Sigmoid colon (tissue), 7 donors: ENCODE data around the gene VAMP1. TPM values are rescaled to one million over a fixed set of nuclear protein-coding genes. Genes with fewer than 3 reads are reported as not detected.
A peak's percentile ranks its signal among the peaks of the same experiment; 100 is the strongest.
"Not testable (repeated sequence)": the region's sequence is repeated elsewhere in the genome, so short reads cannot be mapped to it uniquely, and the experiment has no call there.

ENCODE experiments used
- DNase-seq: peaks from one replicate; pipeline ENCODE4 v3.0.0-alpha.2; 2019
- H3K27ac ChIP-seq, 4 donors: fragments of 200-600 bp; sonication (generic); one replicate each; pipeline ENCODE4 v1.5.1; 2016 to 2019; ENCODE audit warnings: mild to moderate bottlenecking in 1 of 4
- H3K27me3 ChIP-seq, 3 donors: fragments of 200-600 bp; sonication (generic); one replicate each; pipeline ENCODE4 v1.5.1; 2019; ENCODE audit warnings: mild to moderate bottlenecking in 1 of 3
- H3K36me3 ChIP-seq, 4 donors: fragments of 200-600 bp; sonication (generic); one replicate each; pipeline ENCODE4 v1.5.1; 2016 to 2019
- H3K4me1 ChIP-seq, 4 donors: fragments of 200-600 bp; sonication (generic); one replicate each; pipeline ENCODE4 v1.5.1; 2017 to 2019
- H3K4me3 ChIP-seq, 4 donors: fragments of 200-600 bp; sonication (generic); one replicate each; pipeline ENCODE4 v1.5.1; 2017 to 2019; ENCODE audit warnings: mild to moderate bottlenecking in 2 of 4, moderate library complexity in 1 of 4
- H3K9me3 ChIP-seq, 4 donors: fragments of 200-600 bp in 3 of 4; sonication (generic) in 3 of 4; one replicate each; pipeline versions ENCODE4 v1.5.1 to v1.6.1; 2013 to 2019
- CTCF ChIP-seq, 4 experiments: fragments of 450-650 bp in 3 of 4; fragments of 200-600 bp in 1 of 4; IDR thresholded peaks; one replicate each; pipeline ENCODE4 v1.5.1; 2016 to 2019; ENCODE audit warnings: antibody characterized with exemption in 4 of 4, mild to moderate bottlenecking in 3 of 4, moderate library complexity in 2 of 4
- EP300 ChIP-seq, 4 donors: sonication (generic); formaldehyde crosslinking; IDR thresholded peaks; one replicate each; pipeline ENCODE4 v1.6.1; 2017; ENCODE audit warnings: antibody characterized with exemption in 4 of 4
- POLR2A ChIP-seq, 2 donors: fragments of 450-650 bp; IDR thresholded peaks; one replicate each; pipeline ENCODE4 v1.6.1; 2016; ENCODE audit warnings: antibody characterized with exemption in 2 of 2, mild to moderate bottlenecking in 2 of 2, moderate library complexity in 2 of 2
- POLR2AphosphoS5 ChIP-seq, 4 donors: sonication (generic); formaldehyde crosslinking; IDR thresholded peaks; one replicate each; pipeline ENCODE4 v1.6.1; 2017; ENCODE audit warnings: antibody characterized with exemption in 4 of 4
- WGBS, 2 donors: extraction: QIAGEN DNeasy Blood & Tissue Kit; methylation state at CpG; one replicate each; pipeline ENCODE4 v1.1.7; 2013; 5-methylcytosine and 5-hydroxymethylcytosine counted together
- intact Hi-C: fragments of 100-400 bp; cut with DNase I; formaldehyde crosslinking; loops from one replicate; pipeline ENCODE4 v1.15.1; 2023
- polyA plus RNA-seq, 3 donors: library from polyadenylated mRNA; stranded (reverse); fragments of 200-250 nt; gene quantifications; one replicate each; pipeline ENCODE4 v1.2.3, GENCODE V29; 2013
- total RNA-seq, 4 donors: library from RNA; depleted of rRNA; stranded (reverse); fragments of >200 nt; gene quantifications; one replicate each; pipeline ENCODE4 v1.1.0, GENCODE V29; 2016
- donor health status: healthy with polysubstance abuse.
- donor health status: Bipolar disorder and iron deficiency.
- donor health status: healthy.

VAMP1 gene
- total and polyA plus RNA-seq, 7 donors: 2.3 to 44.0 (median 12.8) TPM

GRCh38 chr12:6500466-6500865 lies 30.0 kb upstream of the VAMP1 start:
- Histone ChIP-seq H3K27ac (no peak overlapping the region), H3K27me3 (no peaks in the 10 kb centered on the region), H3K4me1 (peaks cover 0 to 2% (median under 1%) of the 10 kb centered on the region in 4 donors), H3K9me3 (no peaks in the 10 kb centered on the region), H3K4me3 (no peak overlapping the region), H3K36me3 (peaks cover 0 to 55% (median 0%) of the 10 kb centered on the region in 4 donors)
- TF ChIP-seq POLR2A (IDR thresholded peaks at IDR 0.05): no peak
- TF ChIP-seq CTCF (IDR thresholded peaks at IDR 0.05): no peak
- no peak for TF ChIP-seq EP300 (IDR thresholded peaks at IDR 0.05)
- no peak for TF ChIP-seq POLR2AphosphoS5 (IDR thresholded peaks at IDR 0.05)
- no peak for DNase-seq
- 94 to 95% methylated on average over 2 of the region's 2 CpGs for WGBS, 2 donors
- intact Hi-C loops: no loop called here

GRCh38 chr12:6497291-6497690 lies 26.8 kb upstream of the VAMP1 start:
- DNase-seq, H3K27me3 ChIP-seq, H3K27ac ChIP-seq, intact Hi-C loops, H3K4me3 ChIP-seq, H3K9me3 ChIP-seq: not testable (repeated sequence)
- Histone ChIP-seq H3K4me1 (peaks cover 0 to 23% (median 16%) of the 10 kb centered on the region in 4 donors), H3K36me3 (peaks cover 0 to 39% (median 0%) of the 10 kb centered on the region in 4 donors)
- WGBS, 2 donors: 76 to 91% methylated on average over 3 of the region's 3 CpGs

GRCh38 chr12:6494968-6495367 lies 24.5 kb upstream of the VAMP1 start:
- Histone ChIP-seq H3K36me3 (peaks cover 0 to 42% (median 0%) of the 10 kb centered on the region in 4 donors), H3K27ac (peak overlapping the region in 1 of 4 donors; percentile 97), H3K4me3 (no peak overlapping the region)

GRCh38 chr12:6494258-6494743 lies 23.8 kb upstream of the VAMP1 start:
- no peaks in the 10 kb centered on the region for H3K27me3 ChIP-seq
- WGBS, 2 donors: 1% methylated on average over 14 of the region's 14 CpGs
- intact Hi-C loops: loop anchor here (5.0 kb wide), 1 partner anchor 58 kb away; no protein-coding TSS in a partner anchor
- H3K36me3 ChIP-seq: peaks cover 0 to 35% (median 0%) of the 10 kb centered on the region in 4 donors
- peak overlapping the region; percentile 40 to 79 (median 70) for H3K4me3 ChIP-seq
- no peaks in the 10 kb centered on the region for H3K9me3 ChIP-seq
- H3K4me1 ChIP-seq: peaks cover 0 to 27% (median 20%) of the 10 kb centered on the region in 4 donors
- H3K27ac ChIP-seq: peak overlapping the region; percentile 94 to 97 (median 96)
- TF ChIP-seq POLR2AphosphoS5 (IDR thresholded peaks at IDR 0.05): no peak
- no peak for TF ChIP-seq POLR2A (IDR thresholded peaks at IDR 0.05)
- no peak for TF ChIP-seq EP300 (IDR thresholded peaks at IDR 0.05)
- no peak for TF ChIP-seq CTCF (IDR thresholded peaks at IDR 0.05)
- no peak for DNase-seq

More at GRCh38 chr12:6494968-6495367, 24.5 kb upstream of the VAMP1 start:
- 39 to 60% methylated on average over 1 of the region's 1 CpG for WGBS, 2 donors
- Histone ChIP-seq H3K27me3 (no peaks in the 10 kb centered on the region), H3K4me1 (peaks cover 0 to 27% (median 20%) of the 10 kb centered on the region in 4 donors), H3K9me3 (no peaks in the 10 kb centered on the region)
- intact Hi-C loops: loop anchor here (5.0 kb wide), 1 partner anchor 57 kb away; no protein-coding TSS in a partner anchor
- TF ChIP-seq EP300 (IDR thresholded peaks at IDR 0.05) (no peak), POLR2A (IDR thresholded peaks at IDR 0.05) (no peak), CTCF (IDR thresholded peaks at IDR 0.05) (no peak), POLR2AphosphoS5 (IDR thresholded peaks at IDR 0.05) (no peak)
- no peak for DNase-seq

GRCh38 chr12:6493497-6494257 lies 23.2 kb upstream of the VAMP1 start, which contains the start of gene NCAPD2:
TSS of gene NCAPD2 (plus strand) at chr12:6494102. CDS start at chr12:6495099, 997 bp downstream.
- Histone ChIP-seq H3K4me1 (peaks cover 0 to 27% (median 20%) of the 10 kb centered on the region in 4 donors), H3K27ac (peak within 1 kb of the TSS; percentile 94 to 97 (median 96)), H3K27me3 (no peaks in the 10 kb centered on the region), H3K36me3 (peaks cover 0 to 29% (median 0%) of the 10 kb centered on the region in 4 donors), H3K4me3 (peak within 1 kb of the TSS; percentile 60 to 79 (median 70)), H3K9me3 (no peaks in the 10 kb centered on the region)
- intact Hi-C loops: loop anchor here (1.0 to 5.0 kb wide), 3 partner anchors 23 to 59 kb away; partner anchors contain the start of genes GAPDH and VAMP1
- peak; percentile 98 for DNase-seq
- 0% methylated on average over 49 of the region's 49 CpGs for WGBS, 2 donors
- TF ChIP-seq CTCF (IDR thresholded peaks at IDR 0.05) (peak; percentile 50 to 81 (median 74)), POLR2AphosphoS5 (IDR thresholded peaks at IDR 0.05) (peak; percentile 34 to 80 (median 62)), POLR2A (IDR thresholded peaks at IDR 0.05) (no peak), EP300 (IDR thresholded peaks at IDR 0.05) (no peak)
